Keratinocyte (primary cell): Measurements from ENCODE around the gene PITPNC1.

Experiments used
- EZH2 ChIP-seq: IDR thresholded peaks from one replicate; pipeline ENCODE4 v1.6.1; 2012; ENCODE audit warnings: inconsistent platforms, mild to moderate bottlenecking, low read length, moderate library complexity
- TF ChIP-seq, protein P1 (sequence below), 3 experiments: IDR thresholded peaks in 1 of 3; conservative IDR thresholded peaks in 1 of 3; optimal IDR thresholded peaks in 1 of 3; 2 replicates in 2 of 3; 3 replicates in 1 of 3; pipeline versions ENCODE3 to v1.5.1; 2011; ENCODE audit warnings: low read length in 3 of 3, mild to moderate bottlenecking in 3 of 3, moderate library complexity in 2 of 3, control low read depth in 1 of 3, inconsistent platforms in 1 of 3; ENCODE audit not compliant: insufficient read depth in 2 of 3; ENCODE audit errors: extremely low read depth in 1 of 3

DNA sequence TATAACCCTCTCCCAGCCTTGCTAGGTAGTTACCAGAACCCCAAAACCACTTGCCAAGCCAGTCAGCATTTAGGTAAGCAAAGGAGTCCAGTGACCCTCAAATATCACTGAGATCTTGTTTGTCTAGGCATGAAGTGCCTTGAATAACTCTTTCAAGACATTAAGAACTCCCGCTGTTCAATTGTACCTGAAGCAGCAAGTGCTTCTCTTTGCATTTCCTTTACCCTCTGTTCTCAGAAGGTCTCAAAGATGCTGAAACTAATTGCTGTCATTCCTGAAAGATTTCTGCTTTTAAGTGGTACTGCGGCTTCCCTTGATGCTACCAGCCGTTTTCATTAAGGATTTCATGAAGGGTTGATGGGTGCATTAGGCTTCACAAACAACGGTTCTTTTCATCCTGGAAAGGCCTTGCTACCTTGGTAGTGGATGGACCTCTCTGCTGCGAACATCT is 142.7 kb downstream of the PITPNC1 start:
- TF ChIP-seq, protein P1, sequence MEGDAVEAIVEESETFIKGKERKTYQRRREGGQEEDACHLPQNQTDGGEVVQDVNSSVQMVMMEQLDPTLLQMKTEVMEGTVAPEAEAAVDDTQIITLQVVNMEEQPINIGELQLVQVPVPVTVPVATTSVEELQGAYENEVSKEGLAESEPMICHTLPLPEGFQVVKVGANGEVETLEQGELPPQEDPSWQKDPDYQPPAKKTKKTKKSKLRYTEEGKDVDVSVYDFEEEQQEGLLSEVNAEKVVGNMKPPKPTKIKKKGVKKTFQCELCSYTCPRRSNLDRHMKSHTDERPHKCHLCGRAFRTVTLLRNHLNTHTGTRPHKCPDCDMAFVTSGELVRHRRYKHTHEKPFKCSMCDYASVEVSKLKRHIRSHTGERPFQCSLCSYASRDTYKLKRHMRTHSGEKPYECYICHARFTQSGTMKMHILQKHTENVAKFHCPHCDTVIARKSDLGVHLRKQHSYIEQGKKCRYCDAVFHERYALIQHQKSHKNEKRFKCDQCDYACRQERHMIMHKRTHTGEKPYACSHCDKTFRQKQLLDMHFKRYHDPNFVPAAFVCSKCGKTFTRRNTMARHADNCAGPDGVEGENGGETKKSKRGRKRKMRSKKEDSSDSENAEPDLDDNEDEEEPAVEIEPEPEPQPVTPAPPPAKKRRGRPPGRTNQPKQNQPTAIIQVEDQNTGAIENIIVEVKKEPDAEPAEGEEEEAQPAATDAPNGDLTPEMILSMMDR (optimal IDR thresholded peaks at IDR 0.05 in 1 of 3, IDR thresholded peaks at IDR 0.05 in 1 of 3, conservative IDR thresholded peaks at IDR 0.05 in 1 of 3; ENCODE audit: extremely low read depth in 1 of 3, insufficient read depth in 2 of 3, low read length in 3 of 3) = no peak
- TF ChIP-seq EZH2 = no peak
